ENCODE results near the gene TSFM. TPM values are rescaled to one million over a fixed set of nuclear protein-coding genes. Genes with fewer than 3 reads are reported as not detected.

The TSFM gene
- total RNA-seq, 1 donor from 2014 or later = 24.3 TPM

GRCh38 chr12:57821474-57822214, 39.1 kb downstream of the TSFM start:
- no peaks in the 10 kb centered on the region for H3K9me3 ChIP-seq
- H3K36me3 ChIP-seq = peaks cover 74% of the 10 kb centered on the region
- no peaks in the 10 kb centered on the region for H3K27me3 ChIP-seq
- H3K27ac ChIP-seq = peak overlapping the region; percentile 36
- no peak for ATAC-seq
- DNase-seq = no peak
- TF ChIP-seq CTCF (IDR thresholded peaks at IDR 0.05) = no peak
- intact Hi-C loops (cut with DNase I) = no loop called here
- peaks cover 14% of the 10 kb centered on the region for H3K4me1 ChIP-seq
- no peak overlapping the region for H3K4me3 ChIP-seq

- intact Hi-C loops (cut with DNase I) = no loop called here
- Histone ChIP-seq H3K27me3 (no peaks in the 10 kb centered on the region), H3K36me3 (peaks cover 83% of the 10 kb centered on the region), H3K4me1 (peaks cover 5% of the 10 kb centered on the region), H3K4me3 (no peak overlapping the region), H3K27ac (peak overlapping the region; percentile 40), H3K9me3 (no peaks in the 10 kb centered on the region)
- no peak for TF ChIP-seq CTCF (IDR thresholded peaks at IDR 0.05)
- ATAC-seq = peak; percentile 38
- DNase-seq = no peak
These were observed 40.0 kb downstream of the TSFM start for GRCh38 chr12:57822392-57823130.

- no peak overlapping the region for H3K4me3 ChIP-seq
- intact Hi-C loops (cut with DNase I) = no loop called here
- DNase-seq = no peak
- no peak for ATAC-seq
- H3K36me3 ChIP-seq = peaks cover 90% of the 10 kb centered on the region
- no peaks in the 10 kb centered on the region for H3K9me3 ChIP-seq
- H3K27me3 ChIP-seq = no peaks in the 10 kb centered on the region
- peak overlapping the region; percentile 14 for H3K27ac ChIP-seq
- no peak for TF ChIP-seq CTCF (IDR thresholded peaks at IDR 0.05)
- H3K4me1 ChIP-seq = peaks cover 8% of the 10 kb centered on the region
These were observed 40.7 kb downstream of the TSFM start for GRCh38 chr12:57823131-57823907.

GRCh38 chr12:57823908-57824640, 41.5 kb downstream of the TSFM start:
- no peak for DNase-seq
- intact Hi-C loops (cut with DNase I) = no loop called here

More at GRCh38 chr12:57823908-57824640, 41.5 kb downstream of the TSFM start:
- H3K4me1 ChIP-seq = peaks cover 14% of the 10 kb centered on the region
- H3K9me3 ChIP-seq = no peaks in the 10 kb centered on the region
- no peak overlapping the region for H3K4me3 ChIP-seq
- TF ChIP-seq CTCF (IDR thresholded peaks at IDR 0.05) = no peak
- H3K27me3 ChIP-seq = no peaks in the 10 kb centered on the region
- ATAC-seq = no peak
- H3K27ac ChIP-seq = peak overlapping the region; percentile 14
- H3K36me3 ChIP-seq = peaks cover 98% of the 10 kb centered on the region
